NCI-H1105 treated with DMSO at 0.1 percent for 48 hours (cell line): ENCODE results near the gene FZD8.

Experiments used
- DNase-seq: peaks from one replicate; lab custom pipeline; 2025; lab: John Stamatoyannopoulos, UW

The FZD8 gene

DNA sequence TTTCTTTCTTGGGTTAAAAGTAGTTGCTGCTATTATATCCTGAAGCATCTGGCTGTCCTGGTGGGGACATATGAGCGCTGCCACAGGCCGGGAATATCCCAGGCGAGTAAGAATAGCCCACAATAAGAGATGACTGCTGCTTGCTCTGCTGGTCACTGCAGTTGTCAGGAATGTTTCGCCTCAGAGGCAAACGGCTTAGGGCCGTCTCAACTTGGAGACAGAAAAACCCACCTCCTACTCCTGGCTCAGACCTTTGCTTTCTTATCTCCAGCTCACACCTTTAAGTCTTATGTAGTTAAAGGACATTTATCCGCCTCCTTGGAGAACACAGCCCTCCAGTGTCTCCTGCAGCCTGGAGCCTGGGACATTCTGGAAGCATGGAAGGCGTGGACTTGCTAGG lies 36.9 kb downstream of the FZD8 start, which contains the start of gene GJD4:
TSS of gene GJD4 (plus strand) at position 151 of the 400 bp plus-strand sequence. CDS start at position 378, 227 bp downstream.
- DNase-seq = no peak

GRCh38 chr10:35600193-35600592 lies 41.9 kb downstream of the FZD8 start:
- DNase-seq = no peak

DNA sequence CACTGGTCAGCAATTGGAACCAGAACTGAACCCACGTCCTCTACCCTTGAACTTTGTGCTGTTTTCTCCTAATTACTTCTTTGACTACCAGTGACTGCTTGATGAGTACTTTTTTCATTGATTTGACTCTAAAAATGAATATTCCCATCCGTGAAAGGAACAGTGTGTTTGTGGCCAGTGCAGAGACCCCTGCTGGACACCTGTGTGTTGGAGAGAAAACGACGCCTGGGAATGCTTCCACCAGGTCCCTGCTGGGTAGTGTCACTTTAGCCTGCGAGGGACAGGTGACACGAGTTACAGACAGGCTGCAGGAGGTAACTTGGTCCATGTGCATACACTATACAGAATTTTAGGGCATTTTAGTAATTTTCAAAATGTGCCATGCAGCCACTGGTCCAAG lies 43.7 kb downstream of the FZD8 start:
- no peak for DNase-seq

DNA sequence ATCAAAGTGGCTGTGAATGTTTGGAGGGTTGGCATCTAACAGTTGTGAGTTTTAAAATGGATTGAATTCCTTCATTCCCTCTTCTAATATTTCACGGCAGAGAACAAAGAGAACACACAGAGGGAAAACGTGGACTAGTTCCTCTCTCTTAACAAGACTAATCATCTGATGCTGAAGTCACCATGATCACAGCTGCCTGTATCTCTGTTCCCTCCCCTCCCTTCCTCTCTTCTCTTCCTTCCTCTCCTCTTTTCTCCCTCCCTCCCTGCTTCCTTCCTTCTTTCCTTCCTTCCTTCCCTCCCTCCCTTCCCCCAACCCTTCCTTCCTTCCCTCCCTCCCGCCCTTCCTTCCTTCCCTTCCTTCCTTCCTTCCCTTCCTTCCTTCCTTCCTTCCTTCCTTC lies 47.0 kb downstream of the FZD8 start:
- DNase-seq = no peak

GRCh38 chr10:35594115-35595079 lies 47.7 kb downstream of the FZD8 start:
- DNase-seq = no peak

- no peak for DNase-seq
Measured at GRCh38 chr10:35592441-35592840, 49.7 kb downstream of the FZD8 start.

GRCh38 chr10:35588836-35589235 lies 53.3 kb downstream of the FZD8 start:
- no peak for DNase-seq
